HG03175 (cell line): ENCODE data around the gene KLF11.
"Not testable (repeated sequence)": the region's sequence is repeated elsewhere in the genome, so short reads cannot be mapped to it uniquely, and the experiment has no call there.

Source experiments
- ATAC-seq: cut with Tn5 transposase; IDR thresholded peaks from one replicate; pipeline ENCODE4 v1.9.1; 2021; ENCODE audit warnings: mild to moderate bottlenecking, moderate library complexity; ENCODE audit not compliant: unreplicated experiment

The KLF11 gene

GRCh38 chr2:10022966-10023662 lies 20.2 kb upstream of the KLF11 start:
- no peak for ATAC-seq

GRCh38 chr2:10026940-10027569 lies 16.3 kb upstream of the KLF11 start:
- ATAC-seq, result no peak

- no peak for ATAC-seq
Observed at GRCh38 chr2:10027660-10028330, 15.6 kb upstream of the KLF11 start.

- no peak for ATAC-seq
Observed at GRCh38 chr2:10028407-10028987, 14.9 kb upstream of the KLF11 start.

GRCh38 chr2:10028988-10029874 lies 14.1 kb upstream of the KLF11 start:
- no peak for ATAC-seq

GRCh38 chr2:10029875-10030223 lies 13.5 kb upstream of the KLF11 start:
- ATAC-seq, result no peak

GRCh38 chr2:10030311-10030736 lies 13.0 kb upstream of the KLF11 start:
- ATAC-seq, result no peak

- not testable (repeated sequence) for ATAC-seq
Observed at GRCh38 chr2:10030798-10031197, 12.6 kb upstream of the KLF11 start.

GRCh38 chr2:10031886-10032745 lies 11.2 kb upstream of the KLF11 start:
- ATAC-seq, result no peak

- ATAC-seq, result no peak
Observed at GRCh38 chr2:10032746-10033105, 10.6 kb upstream of the KLF11 start.

- ATAC-seq, result no peak
Observed at GRCh38 chr2:10033251-10034006, 9.9 kb upstream of the KLF11 start.

GRCh38 chr2:10034333-10035052 lies 8.9 kb upstream of the KLF11 start:
- ATAC-seq, result no peak

- ATAC-seq, result no peak
Observed at GRCh38 chr2:10035053-10035422, 8.3 kb upstream of the KLF11 start.

- no peak for ATAC-seq
Observed at GRCh38 chr2:10035633-10036032, 7.7 kb upstream of the KLF11 start.

GRCh38 chr2:10036095-10036884 lies 7.1 kb upstream of the KLF11 start:
- ATAC-seq, result no peak

GRCh38 chr2:10038123-10038522 lies 5.2 kb upstream of the KLF11 start:
- ATAC-seq, result no peak

GRCh38 chr2:10038716-10039115 lies 4.6 kb upstream of the KLF11 start:
- ATAC-seq, result no peak
